Stimulated activated effector memory CD8-positive, alpha-beta T cell treated with anti-CD3 and anti-CD28 coated beads, Interleukin-12 subunit alpha, Interleukin-12 subunit beta, amount 100 ng/mL, for 72 hours (primary cell): ENCODE data around the gene CLDN14.

Experiments
- ATAC-seq: fragments of 150-1000 bp; cut with Tn5 transposase; 2 replicates; pipeline ENCODE4 v1.10.0; 2021
- DNase-seq, 2 donors: peaks; one replicate each; pipeline ENCODE4 v3.0.0; 2021 to 2022; ENCODE audit warnings: low spot score in 2 of 2
- H3K27ac Mint-ChIP-seq: one replicate; pipeline ENCODE4 v1.8.0; 2022; ENCODE audit warnings: mild to moderate bottlenecking, mixed read lengths
- H3K36me3 Mint-ChIP-seq: one replicate; pipeline ENCODE4 v1.8.0; 2022; ENCODE audit warnings: mild to moderate bottlenecking, mixed read lengths
- H3K4me1 Mint-ChIP-seq: one replicate; pipeline ENCODE4 v1.8.0; 2022; ENCODE audit warnings: mixed read lengths
- H3K4me3 Mint-ChIP-seq: one replicate; pipeline ENCODE4 v1.8.0; 2022; ENCODE audit warnings: mild to moderate bottlenecking, mixed read lengths
- H3K9me3 Mint-ChIP-seq: one replicate; pipeline ENCODE4 v1.8.0; 2022; ENCODE audit warnings: mixed read lengths

Gene CLDN14

GRCh38 chr21:36464590-36464989 lies 15.3 kb downstream of the CLDN14 start:
- no peaks in the 10 kb centered on the region for H3K4me1 Mint-ChIP-seq
- no peaks in the 10 kb centered on the region for H3K36me3 Mint-ChIP-seq
- no peaks in the 10 kb centered on the region for H3K9me3 Mint-ChIP-seq
- H3K4me3 Mint-ChIP-seq: no peak overlapping the region
- H3K27ac Mint-ChIP-seq: no peak overlapping the region
- ATAC-seq (no peak), DNase-seq (no peak)

- H3K27ac Mint-ChIP-seq: no peak overlapping the region
- H3K36me3 Mint-ChIP-seq: no peaks in the 10 kb centered on the region
- no peak for DNase-seq
- no peaks in the 10 kb centered on the region for H3K4me1 Mint-ChIP-seq
- no peak overlapping the region for H3K4me3 Mint-ChIP-seq
- ATAC-seq: no peak
- H3K9me3 Mint-ChIP-seq: no peaks in the 10 kb centered on the region
These were observed 15.9 kb downstream of the CLDN14 start for GRCh38 chr21:36463991-36464390.

- H3K9me3 Mint-ChIP-seq: no peaks in the 10 kb centered on the region
- H3K27ac Mint-ChIP-seq: peak overlapping the region; percentile 53
- ATAC-seq: no peak
- H3K36me3 Mint-ChIP-seq: no peaks in the 10 kb centered on the region
- no peaks in the 10 kb centered on the region for H3K4me1 Mint-ChIP-seq
- no peak for DNase-seq
- no peak overlapping the region for H3K4me3 Mint-ChIP-seq
These were observed 16.7 kb downstream of the CLDN14 start for GRCh38 chr21:36463204-36463603.

GRCh38 chr21:36461918-36462486 lies 17.9 kb downstream of the CLDN14 start:
- Mint-ChIP-seq H3K9me3 (no peaks in the 10 kb centered on the region), H3K4me1 (no peaks in the 10 kb centered on the region), H3K36me3 (no peaks in the 10 kb centered on the region), H3K4me3 (no peak overlapping the region), H3K27ac (no peak overlapping the region)
- DNase-seq (no peak), ATAC-seq (no peak)

GRCh38 chr21:36461277-36461917 lies 18.5 kb downstream of the CLDN14 start:
- no peak for ATAC-seq

GRCh38 chr21:36460866-36461265 lies 19.1 kb downstream of the CLDN14 start:
- no peaks in the 10 kb centered on the region for H3K9me3 Mint-ChIP-seq
- DNase-seq (no peak), ATAC-seq (no peak)
- no peak overlapping the region for H3K27ac Mint-ChIP-seq
- H3K4me3 Mint-ChIP-seq: no peak overlapping the region
- H3K36me3 Mint-ChIP-seq: no peaks in the 10 kb centered on the region
- H3K4me1 Mint-ChIP-seq: no peaks in the 10 kb centered on the region

More at GRCh38 chr21:36461277-36461917, 18.5 kb downstream of the CLDN14 start:
- Mint-ChIP-seq H3K4me1 (no peaks in the 10 kb centered on the region), H3K4me3 (no peak overlapping the region), H3K27ac (no peak overlapping the region), H3K9me3 (no peaks in the 10 kb centered on the region), H3K36me3 (no peaks in the 10 kb centered on the region)
- no peak for DNase-seq

- H3K4me3 Mint-ChIP-seq: no peak overlapping the region
- H3K36me3 Mint-ChIP-seq: no peaks in the 10 kb centered on the region
- H3K4me1 Mint-ChIP-seq: no peaks in the 10 kb centered on the region
- no peaks in the 10 kb centered on the region for H3K9me3 Mint-ChIP-seq
- no peak overlapping the region for H3K27ac Mint-ChIP-seq
- no peak for DNase-seq
- ATAC-seq: no peak
These were observed 20.8 kb downstream of the CLDN14 start for GRCh38 chr21:36459098-36459497.

GRCh38 chr21:36456729-36457414 lies 23.1 kb downstream of the CLDN14 start:
- no peak for DNase-seq
- Mint-ChIP-seq H3K9me3 (no peaks in the 10 kb centered on the region), H3K4me1 (no peaks in the 10 kb centered on the region), H3K36me3 (no peaks in the 10 kb centered on the region), H3K27ac (no peak overlapping the region), H3K4me3 (no peak overlapping the region)
- ATAC-seq: no peak

- H3K27ac Mint-ChIP-seq: no peak overlapping the region
- ATAC-seq (no peak), DNase-seq (no peak)
- no peaks in the 10 kb centered on the region for H3K9me3 Mint-ChIP-seq
- no peaks in the 10 kb centered on the region for H3K4me1 Mint-ChIP-seq
- H3K36me3 Mint-ChIP-seq: no peaks in the 10 kb centered on the region
- H3K4me3 Mint-ChIP-seq: no peak overlapping the region
These were observed 25.2 kb downstream of the CLDN14 start for GRCh38 chr21:36454706-36455105.

- H3K9me3 Mint-ChIP-seq: no peaks in the 10 kb centered on the region
- H3K4me1 Mint-ChIP-seq: no peaks in the 10 kb centered on the region
- no peaks in the 10 kb centered on the region for H3K36me3 Mint-ChIP-seq
- no peak overlapping the region for H3K4me3 Mint-ChIP-seq
- ATAC-seq (no peak), DNase-seq (no peak)
- H3K27ac Mint-ChIP-seq: no peak overlapping the region
These were observed 25.8 kb downstream of the CLDN14 start for GRCh38 chr21:36454093-36454531.

- Mint-ChIP-seq H3K4me3 (no peak overlapping the region), H3K36me3 (no peaks in the 10 kb centered on the region), H3K4me1 (no peaks in the 10 kb centered on the region), H3K27ac (no peak overlapping the region), H3K9me3 (no peaks in the 10 kb centered on the region)
- DNase-seq (no peak), ATAC-seq (no peak)
These were observed 27.6 kb downstream of the CLDN14 start for GRCh38 chr21:36452281-36452825.

GRCh38 chr21:36451506-36451905 lies 28.4 kb downstream of the CLDN14 start:
- Mint-ChIP-seq H3K9me3 (no peaks in the 10 kb centered on the region), H3K27ac (no peak overlapping the region), H3K4me1 (no peaks in the 10 kb centered on the region), H3K4me3 (no peak overlapping the region), H3K36me3 (no peaks in the 10 kb centered on the region)
- DNase-seq (no peak), ATAC-seq (no peak)

GRCh38 chr21:36450511-36450910 lies 29.4 kb downstream of the CLDN14 start:
- no peak for ATAC-seq
- Mint-ChIP-seq H3K36me3 (no peaks in the 10 kb centered on the region), H3K4me3 (no peak overlapping the region), H3K9me3 (no peaks in the 10 kb centered on the region), H3K27ac (no peak overlapping the region), H3K4me1 (no peaks in the 10 kb centered on the region)
- no peak for DNase-seq

GRCh38 chr21:36446301-36446700 lies 33.6 kb downstream of the CLDN14 start:
- DNase-seq (no peak), ATAC-seq (no peak)
- Mint-ChIP-seq H3K9me3 (no peaks in the 10 kb centered on the region), H3K36me3 (no peaks in the 10 kb centered on the region), H3K27ac (no peak overlapping the region), H3K4me3 (no peak overlapping the region), H3K4me1 (no peaks in the 10 kb centered on the region)

- Mint-ChIP-seq H3K27ac (no peak overlapping the region), H3K4me3 (no peak overlapping the region)
- no peak for ATAC-seq
These were observed 38.2 kb downstream of the CLDN14 start for GRCh38 chr21:36441715-36442114.

GRCh38 chr21:36437745-36438128 lies 42.2 kb downstream of the CLDN14 start:
- DNase-seq (no peak), ATAC-seq (no peak)
- Mint-ChIP-seq H3K27ac (no peak overlapping the region), H3K36me3 (no peaks in the 10 kb centered on the region), H3K4me3 (no peak overlapping the region), H3K9me3 (no peaks in the 10 kb centered on the region), H3K4me1 (no peaks in the 10 kb centered on the region)

More at GRCh38 chr21:36441715-36442114, 38.2 kb downstream of the CLDN14 start:
- Mint-ChIP-seq H3K4me1 (no peaks in the 10 kb centered on the region), H3K36me3 (no peaks in the 10 kb centered on the region), H3K9me3 (no peaks in the 10 kb centered on the region)
- no peak for DNase-seq
